Measurements from ENCODE around the gene HELLS. TPM values are rescaled to one million over a fixed set of nuclear protein-coding genes. Genes with fewer than 3 reads are reported as not detected.

Gene HELLS
- total RNA-seq, 2 donors from 2014 or later, result 120 to 149 TPM

Other genes starting within 250 kb of the HELLS start
- gene NOC3L, start 182.8 kb upstream of the HELLS start, total RNA-seq, result 10 to 100 TPM; 28.0 to 38.0 TPM
- gene TBC1D12, start 143.2 kb upstream of the HELLS start, total RNA-seq, result 1 to 10 TPM; 1.9 to 2.3 TPM
- 1 to 10 TPM; 3.0 to 3.1 TPM for gene CYP2C18, start 137.9 kb downstream of the HELLS start, total RNA-seq
- gene CYP2C19, start 216.9 kb downstream of the HELLS start, total RNA-seq, result under 1 TPM; 0.19 to 0.42 TPM

Data from activated T-cell treated with anti-CD3 and anti-CD28 coated beads, Interleukin-2, amount 50 U/mL, for 72 hours (primary cell).